HG03558 (cell line): ENCODE data around the gene DHFR.
"Not testable (repeated sequence)": the region's sequence is repeated elsewhere in the genome, so short reads cannot be mapped to it uniquely, and the experiment has no call there.

ENCODE experiments used
- ATAC-seq: cut with Tn5 transposase; IDR thresholded peaks from one replicate; pipeline ENCODE4 v1.9.1; 2021; ENCODE audit warnings: moderate number of reproducible peaks; ENCODE audit not compliant: unreplicated experiment; ENCODE audit errors: extremely low read depth

Gene DHFR

DNA sequence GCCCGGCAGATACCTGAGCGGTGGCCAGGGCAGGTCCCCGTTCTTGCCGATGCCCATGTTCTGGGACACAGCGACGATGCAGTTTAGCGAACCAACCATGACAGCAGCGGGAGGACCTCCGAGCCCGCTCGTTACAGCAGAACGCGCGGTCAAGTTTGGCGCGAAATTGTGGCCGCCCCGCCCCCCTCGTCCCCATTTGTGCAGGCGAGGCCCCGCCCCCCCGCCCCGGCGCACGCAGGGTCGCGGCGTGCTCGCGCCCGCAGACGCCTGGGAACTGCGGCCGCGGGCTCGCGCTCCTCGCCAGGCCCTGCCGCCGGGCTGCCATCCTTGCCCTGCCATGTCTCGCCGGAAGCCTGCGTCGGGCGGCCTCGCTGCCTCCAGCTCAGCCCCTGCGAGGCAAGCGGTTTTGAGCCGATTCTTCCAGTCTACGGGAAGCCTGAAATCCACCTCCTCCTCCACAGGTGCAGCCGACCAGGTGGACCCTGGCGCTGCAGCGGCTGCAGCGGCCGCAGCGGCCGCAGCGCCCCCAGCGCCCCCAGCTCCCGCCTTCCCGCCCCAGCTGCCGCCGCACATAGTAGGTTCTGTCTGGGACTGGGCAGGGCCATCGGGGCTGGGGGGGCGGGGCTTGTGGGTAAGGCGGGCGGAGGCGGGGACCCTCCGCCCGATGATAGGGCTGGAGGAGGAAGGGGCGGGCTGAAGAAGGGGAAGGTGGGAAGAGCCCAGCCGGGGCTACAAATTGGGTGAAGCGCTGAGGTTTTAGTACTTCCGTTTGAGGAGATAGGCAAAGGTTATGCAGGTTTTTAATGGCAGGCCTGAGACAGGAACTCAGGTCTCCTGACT, at the start of gene DHFR, which contains the start of gene MSH3:
Gene DHFR, minus strand, starts transcription at position 593 of the 840 bp plus-strand sequence. Its CDS starts 494 bp downstream, at position 99.
Gene MSH3, plus strand, starts transcription at position 262 of the 840 bp plus-strand sequence. Its CDS starts 76 bp downstream, at position 338.
- ATAC-seq = no peak

DNA sequence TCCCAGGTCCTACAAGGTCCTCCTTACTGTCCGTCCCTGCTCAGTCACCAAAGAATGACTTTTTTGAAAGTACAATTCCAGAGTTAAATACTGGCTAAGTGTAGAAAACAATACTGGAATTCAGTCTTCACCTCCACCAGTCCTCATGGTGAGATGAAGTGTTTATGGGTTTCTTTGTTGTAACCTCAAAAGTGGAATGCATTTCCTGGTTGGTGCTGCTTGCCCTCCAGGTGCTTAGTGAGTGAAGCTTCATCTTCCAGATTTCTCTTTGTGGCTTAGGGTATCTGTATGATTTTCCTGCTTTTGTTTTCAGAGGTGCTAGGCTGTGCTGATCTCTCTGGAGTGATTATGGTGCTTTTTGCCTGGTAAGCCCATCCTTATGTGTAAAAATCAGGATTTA, 49.4 kb upstream of the DHFR start:
- ATAC-seq = no peak

DNA sequence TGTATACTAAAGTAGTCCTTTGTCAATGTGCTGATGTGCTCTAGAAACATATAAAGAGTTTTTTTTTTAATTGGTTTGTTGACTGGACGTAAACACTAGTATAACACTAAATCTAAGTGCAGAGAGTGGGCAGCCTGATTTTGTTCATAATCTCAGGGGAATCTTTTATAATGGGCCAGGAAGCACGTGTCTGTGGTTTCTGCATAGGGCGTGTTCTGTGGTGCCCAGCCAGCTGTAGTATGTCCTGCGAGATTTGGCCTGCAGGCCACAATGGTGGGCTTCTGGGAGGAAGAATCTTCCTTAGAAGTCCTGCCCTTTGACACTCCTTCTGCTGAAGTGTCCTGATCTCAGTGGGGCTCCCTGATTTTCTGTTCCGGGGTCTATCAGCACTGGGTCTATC, 49.0 kb upstream of the DHFR start:
- no peak for ATAC-seq

DNA sequence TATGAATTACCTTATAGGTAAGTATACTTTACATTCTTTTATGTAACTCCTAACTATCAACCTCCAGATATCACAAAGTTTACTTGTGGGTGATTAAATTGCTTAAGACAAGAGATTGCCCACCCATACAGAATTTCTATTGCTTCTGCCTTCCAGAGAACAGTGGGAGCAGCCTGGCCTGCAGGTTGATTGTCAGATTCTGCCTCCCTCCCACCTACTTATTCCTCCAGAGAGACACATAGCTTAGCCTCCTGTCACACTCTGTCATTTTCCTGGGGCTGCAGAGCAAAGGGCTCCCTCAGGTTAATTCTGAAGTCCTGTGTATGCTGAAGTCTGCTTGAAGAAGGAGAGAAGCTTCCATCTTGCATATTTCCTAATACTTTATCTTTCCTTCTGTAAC, 48.5 kb upstream of the DHFR start:
- ATAC-seq = no peak

DNA sequence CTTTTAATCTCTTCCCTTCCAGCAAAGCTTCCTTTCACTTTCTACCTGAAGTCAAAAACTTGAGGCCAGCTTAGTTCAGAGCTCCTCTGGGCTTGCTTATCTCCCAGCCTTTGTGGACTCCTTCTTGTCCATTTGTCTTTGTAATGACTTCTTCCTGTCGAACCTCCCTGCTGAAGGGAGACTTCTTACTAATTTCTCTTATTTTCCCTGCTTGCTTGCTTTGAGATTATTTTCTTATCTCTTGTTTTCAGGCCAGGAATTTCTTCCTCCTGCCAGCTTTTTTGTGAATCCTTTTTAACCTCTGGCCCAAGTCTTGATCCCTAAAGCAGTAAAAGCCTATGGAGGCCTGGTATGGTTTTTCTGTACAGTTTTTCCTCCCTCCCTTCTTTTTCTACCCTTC, 46.8 kb upstream of the DHFR start:
- ATAC-seq = no peak

DNA sequence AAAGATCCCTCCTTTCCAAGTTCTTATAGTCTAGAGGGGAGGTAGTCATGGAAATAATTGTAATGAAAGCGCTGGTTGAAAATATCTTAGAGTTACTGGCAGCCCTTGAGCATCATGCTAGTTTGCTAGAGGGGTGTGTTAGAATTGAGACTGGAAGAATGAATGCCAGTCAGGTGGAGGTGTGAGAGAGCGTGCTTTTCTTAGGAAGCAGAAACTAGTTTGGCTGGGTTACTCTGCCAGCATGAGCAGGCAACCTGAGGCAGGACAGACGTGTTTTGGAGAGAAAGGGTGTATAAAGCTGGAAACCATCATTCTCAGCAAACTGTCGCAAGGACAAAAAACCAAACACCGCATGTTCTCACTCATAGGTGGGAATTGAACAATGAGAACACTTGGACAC, 43.6 kb upstream of the DHFR start:
- ATAC-seq = no peak

DNA sequence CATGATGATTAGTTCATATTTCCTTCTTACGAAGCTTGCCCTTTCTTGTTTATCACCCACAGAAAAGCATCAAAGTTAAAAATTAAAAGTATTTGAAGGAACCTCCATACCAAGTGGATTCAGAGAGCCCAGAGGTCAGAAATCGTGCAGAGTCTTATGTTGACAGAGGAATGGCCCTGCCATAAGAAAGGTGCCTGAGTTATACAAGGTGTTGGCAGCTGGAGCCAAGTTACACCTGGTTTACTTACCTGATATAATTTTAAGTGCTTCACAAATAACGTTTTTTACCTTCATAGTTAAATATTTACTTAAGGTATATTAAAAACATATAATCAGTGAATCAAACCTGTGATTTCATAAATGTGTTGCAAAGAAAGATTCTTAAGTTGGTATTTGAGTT, 42.3 kb upstream of the DHFR start:
- no peak for ATAC-seq

DNA sequence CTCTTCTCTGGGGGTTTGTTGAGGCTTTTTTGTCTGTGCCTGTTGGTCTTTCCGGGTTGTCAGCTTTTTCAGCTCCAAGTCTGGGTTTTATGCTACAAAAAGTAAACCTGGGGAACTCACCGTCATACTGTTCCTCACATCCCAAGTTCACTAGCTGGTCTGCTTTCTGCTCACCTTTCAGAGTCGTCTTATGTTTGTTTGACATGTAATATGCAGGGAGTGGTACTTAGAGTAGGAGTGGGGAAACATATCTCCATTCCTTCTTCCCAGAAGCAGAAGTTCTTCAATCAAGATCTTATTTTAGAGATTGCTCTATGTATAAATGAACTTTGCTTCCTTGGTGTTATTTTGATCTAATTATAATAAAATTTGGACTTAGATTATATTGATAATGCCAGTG, 41.7 kb upstream of the DHFR start:
- no peak for ATAC-seq

DNA sequence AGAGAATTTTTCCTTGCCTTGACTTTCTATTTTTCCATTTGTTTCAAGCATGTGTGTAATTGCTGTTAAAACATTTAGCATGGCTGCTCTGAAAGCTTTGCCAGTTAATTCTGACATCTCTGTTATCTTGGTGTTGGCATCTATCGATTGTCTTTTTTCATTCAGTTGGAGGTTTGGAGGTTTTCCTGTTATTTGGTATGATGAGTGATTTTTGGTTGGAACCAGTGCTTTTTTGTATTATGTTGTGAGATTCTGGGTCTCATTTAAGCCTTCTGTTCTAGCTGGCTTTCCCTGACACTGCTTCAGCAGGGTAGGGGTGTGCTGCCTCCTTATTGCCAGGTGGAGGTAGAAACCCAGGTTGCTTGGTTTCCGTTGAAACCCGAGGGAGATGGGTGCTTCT, 40.9 kb upstream of the DHFR start:
- no peak for ATAC-seq

DNA sequence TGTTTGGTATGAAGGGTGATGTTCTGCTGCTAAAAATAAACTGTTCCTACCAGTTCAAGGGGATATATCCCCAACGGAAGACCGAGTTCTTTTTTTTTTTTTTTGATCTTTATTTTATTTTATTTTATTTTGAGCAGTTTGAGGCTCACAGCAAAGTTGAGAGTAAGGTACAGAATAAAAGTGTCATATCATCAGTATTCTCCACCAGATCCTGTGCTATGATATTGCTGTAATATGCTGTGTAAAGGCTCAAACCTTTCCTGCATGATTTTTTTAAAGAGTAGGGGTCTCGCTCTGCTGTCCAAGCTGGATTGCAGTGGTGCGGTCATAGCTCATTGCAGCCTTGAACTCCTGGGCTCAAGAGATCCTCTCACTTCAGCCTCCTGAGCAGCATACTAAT, 34.8 kb upstream of the DHFR start:
- ATAC-seq = no peak

DNA sequence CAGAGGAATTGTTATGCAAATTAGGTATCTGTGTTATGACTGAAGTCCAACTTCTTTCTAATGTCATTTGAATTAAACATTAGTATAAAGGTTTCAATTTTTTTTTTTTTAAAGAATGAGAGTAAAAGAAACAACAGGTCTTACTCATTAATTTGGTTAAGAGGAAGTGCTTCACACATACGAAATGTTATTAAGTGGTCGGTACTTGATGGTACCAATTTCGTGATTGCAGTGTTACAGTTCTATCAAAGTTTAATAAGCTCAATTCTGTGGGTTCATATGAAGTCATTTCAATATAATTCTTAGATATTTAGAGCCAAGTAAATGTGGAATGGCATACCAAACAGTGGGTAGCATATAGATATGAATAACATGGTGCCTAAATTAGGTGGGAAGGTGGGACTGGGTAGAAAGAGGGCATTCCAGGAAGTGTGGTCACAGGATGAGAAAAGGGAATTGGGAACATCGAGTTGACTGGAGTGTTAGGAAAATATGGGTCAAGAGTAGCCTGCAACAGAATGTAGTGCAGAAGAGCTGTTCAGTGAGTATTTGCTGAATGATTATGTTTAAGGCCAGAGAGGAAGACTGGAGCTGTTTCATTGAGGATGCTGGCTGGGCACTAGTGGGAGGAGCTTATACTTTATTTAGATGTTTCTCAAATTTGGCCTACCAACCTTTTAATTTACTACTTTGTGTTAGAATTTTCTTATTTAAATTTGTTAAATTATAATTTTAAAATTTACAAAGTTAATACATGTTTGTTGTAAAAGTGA, 34.1 kb upstream of the DHFR start:
- no peak for ATAC-seq

DNA sequence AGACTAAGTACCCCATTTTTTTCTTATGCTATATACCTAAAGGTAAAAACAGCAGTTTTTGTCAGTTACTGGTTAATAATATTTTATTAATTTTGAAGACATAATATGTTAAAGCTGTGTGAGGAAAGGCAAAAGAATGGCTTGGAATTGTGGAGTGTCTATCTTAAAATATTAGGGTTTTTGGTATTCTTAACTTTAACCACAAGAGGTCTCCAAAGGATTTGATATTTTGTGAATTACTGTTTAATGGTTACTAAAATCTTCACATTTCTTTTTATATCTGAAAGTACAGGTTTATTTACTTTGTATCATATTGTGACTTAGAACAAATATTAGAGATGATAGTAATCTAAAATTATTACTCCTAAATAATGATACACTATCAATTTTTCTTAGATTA, 32.0 kb upstream of the DHFR start:
- no peak for ATAC-seq

DNA sequence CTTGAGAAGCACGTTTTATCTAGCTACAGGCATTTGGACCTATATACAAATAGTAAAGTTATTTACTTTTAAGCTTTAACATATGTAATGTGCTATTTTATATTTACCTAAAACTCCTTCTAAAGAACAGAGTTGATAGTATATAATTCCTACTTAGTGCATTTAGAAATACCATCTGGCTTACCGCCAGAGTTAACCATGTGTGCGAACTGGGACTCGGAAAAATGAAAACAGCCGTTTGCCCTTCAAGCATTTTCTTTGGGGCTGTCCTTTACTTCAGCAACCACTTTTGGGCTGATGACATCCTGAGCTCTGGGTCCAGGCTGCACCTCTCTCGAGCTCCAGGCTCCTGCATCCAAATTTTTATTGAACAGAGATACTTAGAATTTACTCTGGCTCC, 21.9 kb upstream of the DHFR start:
- ATAC-seq = no peak

DNA sequence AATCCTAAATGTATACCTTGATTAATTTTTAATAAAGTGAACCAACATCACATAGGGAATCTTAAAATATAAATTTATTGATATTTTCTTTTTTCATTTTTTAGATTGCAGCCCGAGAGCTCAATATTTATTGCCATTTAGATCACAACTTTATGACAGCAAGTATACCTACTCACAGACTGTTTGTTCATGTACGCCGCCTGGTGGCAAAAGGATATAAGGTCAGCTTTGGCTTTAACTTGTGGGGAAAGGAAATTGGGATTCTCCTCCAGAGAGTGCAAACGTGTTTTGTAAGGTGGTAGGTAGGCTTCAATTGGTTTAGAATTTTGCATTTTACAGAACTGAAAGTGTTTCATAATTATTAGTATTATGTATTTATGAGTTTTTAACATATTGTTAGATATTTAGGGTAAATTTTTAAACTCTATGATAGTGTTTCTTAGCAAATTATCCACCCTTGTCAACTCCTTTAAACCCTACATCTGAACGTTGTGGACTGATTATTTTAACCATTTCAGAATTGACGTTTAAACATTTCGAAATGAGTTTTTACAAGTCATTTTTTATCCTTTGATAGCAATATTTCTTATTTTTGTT, 17.5 kb upstream of the DHFR start:
- ATAC-seq = no peak

DNA sequence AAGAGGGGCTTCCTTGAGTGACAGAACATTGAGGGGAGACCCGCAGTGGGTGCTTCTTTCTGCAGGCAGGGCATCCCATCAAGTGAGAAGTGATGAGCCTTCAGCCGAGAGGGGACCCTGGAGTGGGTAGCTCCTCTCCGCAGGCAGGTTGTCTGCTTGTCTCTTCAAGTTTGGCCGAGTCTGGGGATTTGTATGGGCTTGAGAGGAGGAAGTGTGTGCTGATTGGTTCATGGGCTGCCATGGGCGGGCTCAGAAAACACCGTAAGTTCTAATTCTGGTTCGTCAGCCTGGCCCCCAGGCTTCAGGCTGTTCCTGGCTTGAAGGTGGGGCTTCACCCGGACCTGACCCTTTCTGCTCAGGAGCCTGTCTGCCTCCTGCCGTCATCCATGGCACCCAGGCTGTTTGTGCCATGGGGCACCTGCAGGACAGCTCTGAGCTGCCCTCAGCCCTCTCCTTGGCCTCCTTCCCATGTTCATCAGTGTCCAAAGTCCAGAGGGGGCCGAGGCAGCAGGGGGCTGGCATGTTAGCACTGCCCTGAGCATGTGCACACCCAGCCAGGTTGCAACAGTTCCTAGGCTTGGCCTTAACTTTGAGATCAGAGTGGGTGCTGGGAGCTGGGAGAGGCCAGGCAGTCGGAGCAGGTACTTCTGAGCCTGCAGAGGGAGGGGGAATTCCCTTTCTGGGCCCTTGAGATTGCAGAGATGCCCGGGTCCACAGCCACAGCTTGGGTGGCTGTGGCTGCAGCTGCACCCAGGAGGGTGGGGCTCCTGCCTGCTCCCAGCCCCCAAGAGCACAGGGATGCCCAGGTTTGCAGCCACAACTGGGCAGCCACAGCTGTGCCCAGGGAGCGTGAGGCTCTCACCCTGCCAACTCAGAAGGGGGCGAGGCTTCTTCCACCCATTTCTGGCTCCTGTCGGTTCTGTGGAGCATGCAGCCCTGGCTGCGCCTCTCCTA, 13.5 kb upstream of the DHFR start:
- ATAC-seq = peak; percentile 40

DNA sequence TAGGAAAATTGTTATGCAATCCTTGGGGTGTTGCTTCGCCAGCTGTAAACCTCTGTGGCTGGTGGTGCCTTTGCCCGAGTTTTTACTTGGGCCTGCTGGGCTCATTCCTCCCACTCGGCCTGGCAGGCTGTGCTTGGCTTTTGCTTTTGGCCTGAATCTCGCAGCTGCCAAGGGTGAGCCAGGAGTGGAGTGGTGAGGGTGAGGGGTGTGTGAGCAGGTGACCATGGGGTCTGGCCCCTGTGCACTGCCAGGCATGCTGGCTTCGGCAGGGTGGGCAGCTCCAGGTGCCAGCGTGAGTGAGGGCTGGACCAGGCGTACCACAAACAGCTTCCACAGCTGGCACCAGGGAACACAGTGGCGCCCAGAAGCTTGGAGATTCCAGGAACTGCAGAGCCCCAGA, 12.6 kb upstream of the DHFR start:
- no peak for ATAC-seq

DNA sequence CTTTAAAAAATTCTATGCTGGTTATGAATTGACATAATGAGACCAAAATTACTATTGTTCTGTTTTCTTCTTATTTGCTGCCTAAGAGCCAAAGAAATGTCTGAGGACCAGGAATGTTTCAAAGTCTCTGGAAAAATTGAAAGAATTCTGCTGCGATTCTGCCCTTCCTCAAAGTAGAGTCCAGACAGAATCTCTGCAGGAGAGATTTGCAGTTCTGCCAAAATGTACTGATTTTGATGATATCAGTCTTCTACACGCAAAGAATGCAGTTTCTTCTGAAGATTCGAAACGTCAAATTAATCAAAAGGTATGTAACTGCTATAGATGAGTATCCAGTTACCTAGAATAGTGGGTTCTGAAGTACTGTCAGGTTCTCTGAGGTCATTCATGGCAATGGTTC, 10.3 kb upstream of the DHFR start:
- no peak for ATAC-seq

DNA sequence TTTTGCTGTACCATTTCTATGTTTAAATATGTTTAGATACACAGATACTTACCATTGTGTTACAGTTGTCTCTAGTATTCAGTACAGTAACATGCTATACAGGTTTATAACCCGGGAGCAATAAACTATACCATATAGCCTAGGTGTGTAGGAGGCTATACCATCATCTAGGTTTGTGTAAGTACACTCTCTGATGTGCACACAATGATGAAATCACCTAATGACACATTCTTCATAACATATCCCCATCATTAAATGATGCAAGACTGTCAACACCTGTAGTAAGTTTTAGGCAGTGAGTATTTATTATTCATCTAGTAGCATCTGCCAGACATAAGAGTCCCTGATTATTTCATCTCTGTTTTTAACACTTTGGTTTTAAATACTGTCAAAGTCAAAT, 7.3 kb upstream of the DHFR start:
- no peak for ATAC-seq

DNA sequence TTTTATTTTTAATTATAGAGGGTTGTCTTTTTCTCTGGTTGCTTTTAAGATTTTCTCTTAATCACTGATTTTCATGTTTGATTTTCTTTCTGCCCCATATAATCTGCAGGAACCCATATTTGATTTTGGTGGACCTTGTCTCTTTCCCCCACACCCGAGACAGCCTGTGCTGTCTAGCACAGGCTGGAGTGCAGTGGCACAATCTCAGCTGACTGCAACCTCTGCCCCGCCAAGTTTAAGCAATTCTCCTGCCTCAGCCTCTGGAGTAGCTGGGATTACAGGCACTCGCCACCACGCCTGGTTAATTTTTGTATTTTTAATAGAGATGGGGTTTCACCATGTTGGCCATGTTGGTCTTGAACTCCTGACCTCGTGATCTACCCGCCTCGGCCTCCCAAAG, 5.9 kb upstream of the DHFR start:
- ATAC-seq = not testable (repeated sequence)

DNA sequence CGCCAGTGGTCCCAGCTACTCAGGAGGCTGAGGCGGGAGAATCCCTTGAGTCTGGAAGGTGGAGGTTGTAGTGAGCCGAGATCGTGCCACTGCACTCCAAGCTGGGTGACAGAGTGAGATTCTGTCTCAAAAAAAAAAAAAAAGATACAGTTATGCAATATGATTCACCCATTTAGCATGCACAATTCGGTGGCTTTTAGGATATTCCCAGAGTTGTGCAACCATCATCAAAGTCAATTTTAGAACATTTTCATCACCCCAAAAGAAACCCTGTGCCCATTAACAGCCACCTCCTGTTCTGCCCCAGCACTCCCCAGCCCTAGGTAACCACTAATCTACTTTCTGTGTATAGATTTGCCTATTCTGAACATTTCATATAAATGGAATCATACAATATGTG, 4.3 kb upstream of the DHFR start:
- ATAC-seq = no peak
